Activated CD8-positive, alpha-beta memory T cell treated with anti-CD3 and anti-CD28 coated beads, Interleukin-2, amount 50 U/mL, for 24 hours (primary cell): ENCODE measurements around the gene CYB5R3.
A peak's percentile ranks its signal among the peaks of the same experiment; 100 is the strongest.
"Not testable (repeated sequence)": the region's sequence is repeated elsewhere in the genome, so short reads cannot be mapped to it uniquely, and the experiment has no call there.

Experiments used
- DNase-seq: peaks from one replicate; pipeline ENCODE4 v3.0.0-alpha.2; 2020; ENCODE audit errors: extremely low read depth

Gene CYB5R3

GRCh38 chr22:42601879-42602465 lies 47.2 kb downstream of the CYB5R3 start:
- no peak for DNase-seq

GRCh38 chr22:42596863-42597530 lies 52.2 kb downstream of the CYB5R3 start:
- DNase-seq = no peak

- DNase-seq = no peak
Measured at GRCh38 chr22:42596336-42596735, 52.9 kb downstream of the CYB5R3 start.

- no peak for DNase-seq
Measured at GRCh38 chr22:42595434-42595833, 53.8 kb downstream of the CYB5R3 start.

- no peak for DNase-seq
Measured at GRCh38 chr22:42591987-42592386, 57.2 kb downstream of the CYB5R3 start.

- no peak for DNase-seq
Measured at GRCh38 chr22:42587588-42588175, 61.5 kb downstream of the CYB5R3 start.

GRCh38 chr22:42586381-42586780 lies 62.8 kb downstream of the CYB5R3 start:
- no peak for DNase-seq

- no peak for DNase-seq
Measured at GRCh38 chr22:42585096-42585495, 64.1 kb downstream of the CYB5R3 start.

- no peak for DNase-seq
Measured at GRCh38 chr22:42584364-42584940, 64.7 kb downstream of the CYB5R3 start.

GRCh38 chr22:42582987-42583386 lies 66.2 kb downstream of the CYB5R3 start:
- no peak for DNase-seq

- peak; percentile 49 for DNase-seq
Measured at GRCh38 chr22:42581762-42582716, 67.2 kb downstream of the CYB5R3 start.

GRCh38 chr22:42581194-42581761 lies 67.9 kb downstream of the CYB5R3 start:
- DNase-seq = not testable (repeated sequence)

- not testable (repeated sequence) for DNase-seq
Measured at GRCh38 chr22:42580040-42580439, 69.2 kb downstream of the CYB5R3 start.

GRCh38 chr22:42577623-42578240 lies 71.5 kb downstream of the CYB5R3 start:
- DNase-seq = no peak

- DNase-seq = not testable (repeated sequence)
Measured at GRCh38 chr22:42577141-42577540, 72.1 kb downstream of the CYB5R3 start.

GRCh38 chr22:42575996-42576574 lies 73.1 kb downstream of the CYB5R3 start:
- not testable (repeated sequence) for DNase-seq

GRCh38 chr22:42574468-42574867 lies 74.7 kb downstream of the CYB5R3 start:
- DNase-seq = not testable (repeated sequence)

GRCh38 chr22:42574046-42574445 lies 75.1 kb downstream of the CYB5R3 start:
- DNase-seq = not testable (repeated sequence)

GRCh38 chr22:42571068-42571467 lies 78.1 kb downstream of the CYB5R3 start:
- not testable (repeated sequence) for DNase-seq

GRCh38 chr22:42570580-42570979 lies 78.6 kb downstream of the CYB5R3 start:
- DNase-seq = not testable (repeated sequence)
